ENCODE data around the gene RTN4IP1.
A peak's percentile ranks its signal among the peaks of the same experiment; 100 is the strongest.
"Not testable (repeated sequence)": the region's sequence is repeated elsewhere in the genome, so short reads cannot be mapped to it uniquely, and the experiment has no call there.

The RTN4IP1 gene

DNA sequence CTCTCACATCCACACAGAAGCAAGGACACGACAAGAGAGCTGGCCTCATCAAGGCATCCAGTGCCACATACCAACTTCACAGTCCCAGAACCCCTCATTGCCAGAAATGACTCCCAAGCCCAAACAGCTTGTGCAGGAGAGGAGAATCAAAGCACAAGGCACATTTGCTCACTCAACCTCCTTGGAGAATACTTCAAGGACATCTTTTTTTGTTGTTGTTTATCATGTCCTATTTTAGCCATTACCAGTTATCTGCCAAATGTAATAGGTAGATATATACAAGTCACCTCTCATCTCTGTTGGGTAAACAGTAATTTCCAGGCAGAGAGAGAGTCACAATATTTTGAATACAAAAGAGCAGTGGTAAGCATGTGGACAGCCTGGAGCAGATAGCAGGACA lies 47.8 kb downstream of the RTN4IP1 start:
- DNase-seq (ENCODE audit: low read depth) = no peak

DNA sequence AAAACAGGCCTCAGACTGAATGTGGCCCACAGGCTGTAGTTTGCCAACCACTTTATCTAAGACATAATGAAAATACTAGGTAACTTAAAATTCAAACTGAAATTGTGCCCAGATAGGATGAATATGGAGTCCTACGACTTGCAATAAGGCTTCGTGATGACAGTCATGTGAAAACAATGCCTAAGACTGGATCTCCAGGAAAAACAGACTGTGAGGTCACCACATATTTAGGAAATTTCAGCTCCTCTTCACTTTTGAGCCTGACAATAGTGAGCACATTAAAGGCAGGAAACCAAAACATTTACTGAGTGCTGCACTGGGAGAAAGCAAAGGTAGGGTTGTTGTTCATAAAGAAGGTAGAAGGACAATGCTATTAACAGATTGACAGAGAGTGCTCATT lies 50.0 kb downstream of the RTN4IP1 start:
- no peak for DNase-seq (ENCODE audit: low read depth)

DNA sequence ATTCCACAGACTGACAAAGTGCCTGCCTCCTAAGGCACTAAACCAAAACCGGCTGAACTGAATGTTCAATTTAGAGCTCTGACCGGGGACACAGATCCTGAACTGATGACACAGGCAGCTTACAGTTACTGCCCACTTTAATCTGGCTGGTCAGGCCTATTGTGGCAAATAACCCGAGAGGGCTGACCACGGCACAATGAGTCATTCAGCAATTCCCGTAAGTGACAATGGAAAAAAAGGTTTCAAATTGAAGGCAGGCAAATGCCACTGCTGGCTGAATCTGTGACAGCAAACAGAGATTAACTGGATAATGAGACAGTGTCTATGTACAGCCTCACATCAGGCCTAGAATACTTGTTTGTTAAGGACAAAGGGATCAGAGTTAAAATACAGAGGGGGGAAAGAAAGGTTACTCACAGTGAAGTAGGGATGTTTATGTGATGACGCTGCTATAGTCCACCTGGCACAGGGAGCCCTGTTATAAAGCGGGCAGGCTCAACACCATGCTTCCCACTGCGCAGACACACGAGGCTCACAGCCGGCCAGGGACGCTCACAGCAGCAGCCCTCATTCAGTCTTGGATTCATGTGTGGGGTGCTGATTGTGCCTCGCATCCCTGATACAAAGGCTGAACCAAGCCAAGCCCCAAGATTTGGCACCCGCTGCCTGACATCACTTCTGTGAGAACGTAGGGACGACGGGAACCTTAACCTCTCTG lies 54.4 kb downstream of the RTN4IP1 start:
- peak; percentile 14 for DNase-seq (ENCODE audit: low read depth)

DNA sequence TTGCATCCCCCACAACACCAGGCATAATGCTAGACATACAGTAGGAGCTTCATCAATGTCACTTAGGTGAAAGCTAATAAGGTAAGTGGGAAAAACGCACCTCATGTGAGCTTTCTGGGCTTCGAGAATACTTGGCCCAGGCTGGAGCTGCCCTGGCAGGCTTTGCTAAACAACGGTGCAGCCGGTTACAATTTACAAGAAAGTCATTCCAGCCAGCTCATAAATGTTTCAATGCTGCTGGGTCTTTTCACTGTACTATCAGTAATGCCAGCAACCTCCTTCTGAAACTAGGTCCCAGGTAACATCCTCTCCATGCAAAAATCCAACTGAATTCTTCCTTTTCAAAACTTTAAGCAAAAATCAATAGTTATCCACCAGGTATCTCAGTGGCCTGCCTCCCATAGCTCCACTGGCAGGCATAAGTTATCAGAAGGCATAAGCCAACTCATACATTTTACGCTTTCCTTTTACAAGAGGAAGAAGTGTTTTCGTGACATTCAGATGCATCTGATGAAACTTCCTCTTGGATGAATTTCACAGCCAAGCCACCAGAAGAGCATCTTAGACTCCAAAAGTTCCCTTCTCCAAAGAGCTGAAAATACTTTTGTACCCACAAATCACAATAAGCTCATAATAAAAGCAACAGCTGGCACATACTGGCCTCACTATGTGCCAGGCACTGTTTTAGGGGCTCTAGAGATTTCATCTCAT lies 56.3 kb downstream of the RTN4IP1 start:
- DNase-seq (ENCODE audit: low read depth) = no peak

DNA sequence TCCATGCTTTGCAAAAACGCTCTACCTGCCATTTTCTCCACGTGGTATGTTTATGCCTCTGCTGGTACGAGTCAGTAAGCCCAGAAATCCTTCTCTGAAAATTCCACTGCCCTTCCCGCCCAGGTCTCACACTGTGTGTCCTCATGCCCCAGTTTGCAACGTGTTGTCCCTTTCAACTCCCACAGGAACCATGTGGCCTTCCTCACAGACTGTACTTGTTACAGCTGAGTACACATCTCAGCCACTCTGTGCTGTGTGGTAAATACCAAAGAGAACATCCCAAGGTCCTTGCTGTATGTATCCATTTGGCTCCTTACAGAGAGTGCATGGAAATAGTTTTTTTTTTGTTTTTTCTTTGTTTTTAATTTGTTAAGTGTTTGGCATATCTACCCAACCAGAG lies 56.9 kb downstream of the RTN4IP1 start:
- no peak for DNase-seq (ENCODE audit: low read depth)

DNA sequence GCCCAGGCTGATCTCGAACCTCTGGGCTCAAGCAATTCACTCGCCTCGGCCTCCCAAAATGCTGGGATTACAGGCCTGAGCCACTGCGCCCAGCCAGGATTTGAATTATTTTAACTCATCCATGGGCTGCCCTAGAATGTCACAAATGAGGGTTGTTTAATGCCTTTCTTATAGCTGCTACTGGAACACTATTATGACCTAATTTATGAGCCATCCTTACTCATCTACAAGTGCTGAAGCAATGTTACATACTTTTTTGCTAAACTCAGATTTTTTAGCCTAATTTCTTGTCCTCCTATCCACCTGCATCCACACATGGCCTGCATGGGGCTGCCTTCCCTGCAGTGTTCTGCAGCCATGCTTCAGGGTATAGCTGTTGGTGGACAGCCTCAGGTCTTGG lies 59.9 kb downstream of the RTN4IP1 start:
- no peak for DNase-seq (ENCODE audit: low read depth)

DNA sequence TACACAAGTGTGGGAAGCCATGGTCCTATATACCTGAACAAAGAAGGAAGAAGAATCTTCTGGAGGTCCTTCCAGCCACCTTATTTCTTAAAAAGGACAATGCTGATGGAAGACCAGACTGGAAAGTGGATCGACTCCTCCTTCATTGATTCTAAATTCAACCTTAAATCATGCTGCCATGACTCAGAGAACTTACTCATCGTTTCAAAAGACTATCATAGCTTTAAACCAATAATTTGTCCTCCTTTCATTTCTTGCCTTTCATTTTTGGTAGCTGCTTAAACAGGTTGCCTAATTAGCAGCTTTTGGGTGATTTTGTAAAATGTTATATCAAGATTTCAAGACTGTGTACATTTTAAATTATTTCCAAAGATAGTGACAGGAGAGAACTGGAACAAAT lies 60.8 kb downstream of the RTN4IP1 start:
- DNase-seq (ENCODE audit: low read depth) = no peak

DNA sequence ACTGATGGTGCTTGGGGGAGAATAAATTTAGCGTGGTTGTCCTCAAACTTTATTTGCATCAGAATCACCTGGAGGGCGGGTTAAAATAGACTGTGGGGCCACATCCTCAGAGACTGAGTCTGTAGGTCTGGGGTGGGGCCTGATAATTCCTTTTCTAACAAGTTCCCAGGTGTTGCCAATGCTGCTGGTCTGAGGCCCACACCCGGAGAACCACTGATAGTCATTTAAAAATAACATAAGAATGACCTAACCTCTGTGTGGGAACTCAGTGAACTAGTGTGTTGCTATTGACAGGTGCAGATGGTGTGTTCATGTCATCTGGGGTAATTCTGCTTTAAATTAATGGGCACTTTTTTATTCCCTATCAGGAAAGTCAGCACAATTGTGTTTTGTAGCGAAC lies 64.8 kb downstream of the RTN4IP1 start:
- no peak for DNase-seq (ENCODE audit: low read depth)

DNA sequence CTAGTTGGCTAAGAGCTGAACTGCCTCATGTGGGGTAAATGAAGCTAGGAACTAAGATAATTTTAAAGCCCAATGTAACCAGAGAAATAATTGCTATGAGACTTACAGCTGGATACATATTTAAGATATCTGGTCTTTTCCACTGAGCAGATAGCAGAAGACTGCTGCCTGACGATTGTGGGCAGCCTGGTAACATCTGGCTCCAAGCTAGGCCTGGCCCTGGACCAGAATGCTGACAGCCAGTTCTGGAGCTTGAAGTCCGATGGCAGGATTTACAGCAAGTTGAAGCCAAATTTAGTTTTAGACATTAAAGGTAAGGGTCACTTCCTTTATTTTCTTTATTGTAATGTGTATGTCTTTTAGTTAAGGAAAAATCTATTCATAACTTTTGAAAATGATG lies 65.7 kb downstream of the RTN4IP1 start:
- no peak for DNase-seq (ENCODE audit: low read depth)

DNA sequence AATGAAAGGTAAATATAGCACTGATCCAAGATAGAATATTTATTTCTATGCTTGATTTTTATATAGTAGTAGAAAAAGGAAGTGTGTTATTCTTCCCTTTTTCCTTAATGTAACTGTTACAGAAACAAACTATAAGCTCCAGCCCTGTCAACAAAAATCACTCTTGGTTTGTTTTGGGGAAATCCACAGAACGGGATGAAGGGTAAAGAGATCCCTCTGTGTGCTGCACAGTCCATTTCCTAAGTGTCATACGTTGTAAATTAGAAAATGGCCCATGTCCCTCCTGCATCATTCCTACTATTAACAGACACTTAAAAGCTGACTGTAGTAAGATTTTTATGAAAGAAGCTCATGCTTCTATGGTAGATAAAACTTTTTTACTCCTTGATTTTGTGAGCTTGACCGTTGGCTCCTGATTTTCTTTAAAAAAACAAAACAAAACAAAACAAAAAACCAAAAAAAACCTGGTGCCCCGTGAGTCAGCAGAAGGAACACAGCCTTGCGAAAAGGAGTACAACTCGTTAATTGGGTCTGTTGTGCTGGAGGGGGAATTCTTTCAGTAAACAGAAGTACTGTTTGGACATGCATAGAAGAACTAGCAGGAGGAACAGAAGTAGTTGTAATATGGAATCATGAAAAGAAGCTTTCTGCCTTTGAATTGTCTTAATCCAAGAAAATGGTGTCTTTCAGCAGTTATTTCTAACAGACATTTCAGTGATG lies 67.5 kb downstream of the RTN4IP1 start:
- no peak for DNase-seq (ENCODE audit: low read depth)

DNA sequence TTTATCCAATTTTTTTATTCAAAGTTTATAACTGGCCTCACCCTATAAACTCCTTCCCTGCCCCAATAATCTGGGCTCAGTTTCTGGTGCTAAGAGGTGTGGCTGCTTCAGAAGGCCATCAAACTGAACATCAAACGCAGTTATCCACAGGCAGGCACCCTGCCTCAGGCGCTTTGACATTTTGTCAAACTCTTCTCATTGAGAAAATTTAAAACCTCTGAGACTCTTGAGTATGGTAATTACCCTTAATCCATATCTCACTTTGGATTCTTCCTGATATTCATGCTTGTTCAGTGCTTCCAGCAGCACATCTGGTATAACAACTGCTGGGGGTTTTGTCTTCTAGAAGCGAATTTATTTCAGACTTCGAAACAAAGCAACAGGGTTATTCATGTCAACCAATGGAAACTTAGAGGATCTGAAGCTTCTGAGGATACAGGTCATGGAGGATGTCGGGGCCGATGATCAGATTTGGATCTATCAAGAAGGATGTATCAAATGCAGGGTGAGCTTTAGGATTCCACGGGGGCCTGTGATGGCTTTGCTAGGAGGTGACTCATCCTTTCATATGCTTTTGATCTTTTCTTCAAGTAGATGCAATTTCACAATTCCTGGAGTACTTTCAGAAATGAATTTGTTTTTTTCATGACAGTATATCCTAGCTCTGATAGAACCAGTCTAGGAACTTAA lies 68.2 kb downstream of the RTN4IP1 start:
- peak; percentile 64 for DNase-seq (ENCODE audit: low read depth)

DNA sequence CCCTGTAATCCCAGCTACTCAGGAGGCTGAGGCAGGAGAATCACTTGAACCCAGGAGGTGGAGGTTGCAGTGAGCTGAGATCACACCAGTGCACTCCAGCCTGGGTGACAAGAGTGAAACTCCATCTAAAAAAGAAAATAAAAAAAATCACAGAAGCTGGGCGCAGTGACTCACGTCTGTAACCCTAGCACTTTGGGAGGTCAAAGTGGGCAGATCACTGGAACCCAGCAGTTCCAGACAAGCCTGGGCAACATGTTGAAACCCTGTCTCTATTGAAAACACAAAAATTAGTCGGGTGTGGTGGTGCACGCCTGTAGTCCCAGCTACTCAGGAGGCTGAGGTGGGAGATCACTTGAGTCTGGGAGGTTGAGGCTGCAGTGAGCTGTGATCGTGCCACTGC lies 69.6 kb downstream of the RTN4IP1 start:
- DNase-seq (ENCODE audit: low read depth) = not testable (repeated sequence)

DNA sequence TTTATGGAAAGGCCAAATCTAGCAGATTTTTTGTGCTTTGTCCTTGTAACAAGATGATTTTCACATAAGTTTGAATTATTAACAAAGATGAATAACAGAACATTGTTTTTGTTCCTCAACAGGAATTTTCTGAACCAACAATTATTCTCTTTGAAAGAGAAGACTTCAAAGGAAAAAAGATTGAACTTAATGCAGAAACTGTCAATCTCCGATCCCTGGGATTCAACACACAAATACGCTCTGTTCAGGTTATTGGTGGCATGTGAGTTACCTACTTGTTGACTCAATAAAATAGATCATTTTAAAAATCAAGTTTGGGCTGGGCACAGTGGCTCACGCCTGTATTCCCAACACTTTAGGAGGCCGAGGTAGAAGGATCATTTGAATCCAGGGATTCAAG lies 70.9 kb downstream of the RTN4IP1 start:
- no peak for DNase-seq (ENCODE audit: low read depth)

DNA sequence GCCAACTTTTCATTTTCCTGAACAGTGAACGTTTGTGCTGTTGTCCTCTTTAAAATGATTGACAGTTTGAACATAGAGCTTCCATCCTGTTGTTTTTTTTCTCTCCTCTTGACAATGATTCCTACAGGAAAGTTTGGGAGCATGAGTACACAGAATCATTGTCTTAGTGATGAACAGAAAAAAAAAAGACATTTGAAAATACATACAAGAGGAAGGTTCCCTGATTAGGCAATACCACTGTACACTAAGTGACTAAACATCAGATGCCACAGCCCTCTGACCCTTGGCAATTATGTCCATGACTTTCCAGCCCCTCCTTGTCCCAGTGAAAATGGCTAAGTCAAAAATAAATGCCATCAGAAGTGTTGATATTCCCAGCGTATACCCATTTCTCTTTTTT lies 71.5 kb downstream of the RTN4IP1 start:
- no peak for DNase-seq (ENCODE audit: low read depth)

DNA sequence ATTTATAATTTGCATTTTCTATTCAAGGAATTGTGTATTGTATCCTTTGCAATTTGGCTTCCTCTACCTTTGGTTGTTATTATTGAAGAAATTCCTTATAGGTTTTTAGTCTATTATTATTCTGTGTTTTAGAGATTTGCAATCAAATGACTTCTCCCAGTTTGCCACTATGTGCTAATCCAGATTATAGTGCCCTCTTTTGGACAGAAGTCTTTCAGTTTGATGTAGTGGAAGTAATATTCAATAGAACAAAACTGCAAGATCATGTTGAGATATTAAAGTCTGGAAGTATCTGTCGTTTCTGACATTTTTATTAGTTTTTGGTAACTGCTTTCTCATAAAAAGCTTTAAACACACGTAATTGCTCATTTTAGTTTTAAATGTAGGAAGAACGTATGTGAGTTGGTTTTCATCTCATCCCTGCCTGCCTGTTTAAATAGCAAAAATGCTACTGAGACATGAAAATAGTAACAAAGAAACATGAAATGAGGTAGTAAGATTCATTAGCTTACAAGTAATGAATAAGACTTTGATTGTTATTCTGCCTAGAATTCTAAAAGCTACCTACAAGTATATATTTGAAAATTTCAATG lies 72.8 kb downstream of the RTN4IP1 start:
- peak; percentile 27 for DNase-seq (ENCODE audit: low read depth)

DNA sequence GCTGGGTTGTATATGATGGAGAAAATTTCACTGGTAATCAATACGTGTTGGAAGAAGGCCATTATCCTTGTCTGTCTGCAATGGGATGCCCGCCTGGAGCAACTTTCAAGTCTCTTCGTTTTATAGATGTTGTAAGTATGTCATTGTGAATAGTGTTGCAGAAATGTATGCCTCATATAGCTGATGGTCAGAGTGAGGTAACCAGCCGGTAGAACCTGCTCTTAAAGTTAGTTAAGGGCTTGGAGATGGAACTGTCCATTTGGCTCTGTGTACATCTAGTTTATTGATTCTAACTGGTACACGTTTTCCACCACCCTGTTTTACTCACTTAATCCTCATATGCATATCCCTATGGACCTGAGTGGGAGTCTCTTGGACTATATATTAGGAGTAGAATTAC lies 73.5 kb downstream of the RTN4IP1 start:
- no peak for DNase-seq (ENCODE audit: low read depth)

DNA sequence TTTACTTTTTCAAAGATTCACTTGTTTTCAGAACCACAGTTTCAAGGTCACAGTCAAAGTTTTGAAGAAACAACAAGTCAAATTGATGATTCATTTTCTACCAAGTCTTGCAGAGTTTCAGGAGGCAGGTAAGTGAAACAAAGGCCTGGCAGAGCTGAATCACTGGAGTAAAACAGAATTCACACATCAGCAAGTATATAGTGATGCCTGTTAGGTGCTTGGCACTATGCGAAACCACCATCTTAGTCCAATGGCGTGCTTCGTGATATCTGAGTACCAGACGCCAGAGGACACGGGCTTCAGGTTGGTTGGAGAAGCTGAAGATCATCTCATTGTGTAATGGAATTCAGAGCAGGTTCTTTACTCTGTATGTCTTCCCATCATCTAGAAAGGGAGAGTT lies 75.9 kb downstream of the RTN4IP1 start:
- no peak for DNase-seq (ENCODE audit: low read depth)

DNA sequence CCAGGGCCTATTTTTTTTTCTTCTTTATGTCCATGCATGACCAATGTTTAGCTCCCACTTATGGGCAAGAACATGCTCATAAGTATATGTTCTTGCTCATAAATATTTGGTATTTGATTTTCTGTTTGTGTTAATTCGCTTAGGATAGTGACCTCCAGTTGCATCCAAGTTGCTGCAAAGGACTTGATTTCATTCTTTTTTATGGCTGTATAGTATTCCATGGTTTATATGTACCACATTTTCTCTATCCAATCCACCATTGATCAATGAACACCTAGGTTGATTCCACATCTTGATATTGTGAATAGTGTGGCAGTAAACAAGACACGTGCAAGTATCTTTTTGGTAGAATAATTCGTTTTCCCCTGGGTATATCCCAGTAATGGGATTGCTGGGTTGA lies 78.1 kb downstream of the RTN4IP1 start:
- DNase-seq (ENCODE audit: low read depth) = no peak

DNA sequence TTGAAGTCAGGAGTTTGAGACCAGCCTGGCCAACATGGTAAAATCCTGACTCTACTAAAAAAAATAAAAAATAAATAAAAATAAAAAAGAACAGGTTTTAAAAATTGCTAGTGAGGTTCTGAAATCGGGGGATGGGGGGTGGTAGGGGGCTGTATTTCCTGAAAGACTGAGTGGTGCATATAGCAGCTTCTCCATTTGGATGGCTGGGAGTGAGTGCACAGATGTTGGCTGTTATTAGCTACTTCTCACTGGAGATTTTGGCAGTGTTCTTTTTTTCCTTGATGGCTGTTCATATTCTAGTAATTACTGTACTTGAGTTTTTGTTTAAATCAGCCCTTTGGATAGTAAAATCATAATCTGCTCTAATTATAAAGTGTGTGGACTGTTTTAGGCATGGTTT lies 79.8 kb downstream of the RTN4IP1 start:
- no peak for DNase-seq (ENCODE audit: low read depth)

DNA sequence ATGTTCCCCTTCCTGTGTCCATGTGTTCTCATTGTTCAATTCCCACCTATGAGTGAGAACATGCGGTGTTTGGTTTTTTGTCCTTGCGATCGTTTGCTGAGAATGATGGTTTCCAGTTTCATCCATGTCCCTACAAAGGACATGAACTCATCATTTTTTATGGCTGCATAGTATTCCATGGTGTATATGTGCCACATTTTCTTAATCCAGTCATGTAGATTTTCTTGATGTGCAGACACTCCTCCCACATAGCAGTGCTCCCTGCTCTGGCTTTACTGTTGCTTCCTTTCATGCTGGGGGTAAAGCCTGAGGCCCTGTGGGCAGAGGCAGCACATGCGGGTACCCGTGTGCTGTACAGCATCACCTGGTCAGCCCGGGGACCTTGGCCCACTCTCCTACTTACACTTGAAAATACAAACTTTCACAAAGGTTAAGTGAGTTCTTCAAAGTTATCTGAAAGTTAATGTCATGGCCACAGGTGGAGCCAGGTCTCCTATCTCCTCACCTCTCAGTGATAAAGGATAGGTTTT lies 80.3 kb downstream of the RTN4IP1 start:
- DNase-seq (ENCODE audit: low read depth) = not testable (repeated sequence)

DNA sequence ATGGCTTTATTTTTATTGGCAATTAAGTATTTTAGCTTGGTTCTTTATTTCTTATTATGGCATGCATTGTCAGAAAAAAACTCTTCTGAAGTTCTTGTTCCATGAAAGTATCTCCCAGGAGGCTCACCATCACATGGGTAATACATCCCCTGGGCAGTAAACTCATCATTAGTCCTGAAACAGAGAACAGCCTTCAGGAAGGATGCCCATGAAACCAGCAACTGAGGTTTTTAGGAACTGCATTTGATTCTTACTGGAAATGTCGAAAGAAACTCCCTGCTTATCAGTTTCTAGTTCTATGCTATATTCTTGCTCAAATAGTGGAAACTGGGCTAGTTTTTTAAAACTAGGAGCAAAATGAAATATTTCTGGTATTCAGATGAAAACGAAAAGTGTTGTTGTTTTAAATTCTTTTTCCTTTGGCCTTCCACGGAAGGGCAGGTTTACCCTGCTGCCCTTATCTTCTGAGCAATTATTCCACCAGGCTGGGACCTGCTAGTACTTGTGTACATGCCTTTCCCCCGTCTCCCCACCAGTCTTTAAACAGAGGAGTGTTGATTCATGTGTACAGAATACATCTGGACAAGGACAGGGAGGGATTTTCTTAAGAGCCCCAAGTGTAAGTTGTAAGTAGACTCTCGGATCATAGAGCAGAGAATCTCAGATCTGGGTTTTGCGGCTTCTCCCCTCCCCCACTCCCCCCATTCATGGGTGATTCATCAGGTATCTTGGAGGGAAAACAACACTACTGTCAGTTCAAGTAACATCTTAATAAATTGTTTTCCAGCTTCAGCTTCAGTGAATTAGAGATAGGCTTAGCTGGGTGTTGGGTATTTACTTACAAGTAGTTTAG lies 81.5 kb downstream of the RTN4IP1 start:
- no peak for DNase-seq (ENCODE audit: low read depth)

All from fibroblast of the conjunctiva (primary cell).